ENCODE data around the gene KRTAP19-4. TPM values are rescaled to one million over a fixed set of nuclear protein-coding genes. Genes with fewer than 3 reads are reported as not detected.
A peak's percentile ranks its signal among the peaks of the same experiment; 100 is the strongest.

KRTAP19-4 gene
- total RNA-seq, 1 donor from 2014 or later = not detected

GRCh38 chr21:30478004-30478403, 19.0 kb downstream of the KRTAP19-4 start:
- Histone ChIP-seq H3K27me3 (no peaks in the 10 kb centered on the region), H3K27ac (no peak overlapping the region), H3K4me2 (no peak overlapping the region), H3K79me2 (ENCODE audit: low read depth) (no peaks in the 10 kb centered on the region), H3K4me1 (peaks cover 1% of the 10 kb centered on the region), H3K9me3 (ENCODE audit: low read depth) (no peaks in the 10 kb centered on the region), H3K36me3 (no peaks in the 10 kb centered on the region), H4K20me1 (ENCODE audit: low read depth) (no peaks in the 10 kb centered on the region), H3F3A (ENCODE audit: low read depth) (no peaks in the 10 kb centered on the region), H3K4me3 (no peak overlapping the region), H3K9ac (no peak overlapping the region), H2AFZ (replicated peaks) (no peak overlapping the region)
- DNase-seq (ENCODE audit: low spot score) = no peak
- no peaks in the 10 kb centered on the region for H3K27me3 Mint-ChIP-seq (ENCODE audit: insufficient read depth, low read depth)
- H3K27ac Mint-ChIP-seq = no peak overlapping the region
- TF ChIP-seq EZH2phosphoT487 (IDR thresholded peaks at IDR 0.05) (no peak), CTCF (IDR thresholded peaks at IDR 0.05) (no peak), EZH2 (IDR thresholded peaks at IDR 0.05) (no peak)
- H3K4me3 Mint-ChIP-seq = no peak overlapping the region
- no peaks in the 10 kb centered on the region for H3K9me3 Mint-ChIP-seq
- no peaks in the 10 kb centered on the region for H3K36me3 Mint-ChIP-seq
- H3K4me1 Mint-ChIP-seq = no peaks in the 10 kb centered on the region

GRCh38 chr21:30468900-30469714, 27.9 kb downstream of the KRTAP19-4 start:
- H4K20me1 ChIP-seq (ENCODE audit: low read depth) = no peaks in the 10 kb centered on the region
- Mint-ChIP-seq H3K27ac (peak overlapping the region; percentile 13), H3K4me3 (no peak overlapping the region), H3K4me1 (no peaks in the 10 kb centered on the region), H3K9me3 (no peaks in the 10 kb centered on the region), H3K27me3 (ENCODE audit: insufficient read depth, low read depth) (no peaks in the 10 kb centered on the region), H3K36me3 (no peaks in the 10 kb centered on the region)
- no peaks in the 10 kb centered on the region for H3K27me3 ChIP-seq
- DNase-seq (ENCODE audit: low spot score) = no peak
- no peak overlapping the region for H3K27ac ChIP-seq
- H3K36me3 ChIP-seq = no peaks in the 10 kb centered on the region
- H3K9ac ChIP-seq = no peak overlapping the region
- H3K79me2 ChIP-seq (ENCODE audit: low read depth) = no peaks in the 10 kb centered on the region
- TF ChIP-seq CTCF (IDR thresholded peaks at IDR 0.05) (no peak), EZH2phosphoT487 (IDR thresholded peaks at IDR 0.05) (no peak), EZH2 (IDR thresholded peaks at IDR 0.05) (no peak)
- H3K4me3 ChIP-seq = no peak overlapping the region
- no peak overlapping the region for H2AFZ ChIP-seq (replicated peaks)
- H3K9me3 ChIP-seq (ENCODE audit: low read depth) = no peaks in the 10 kb centered on the region
- no peaks in the 10 kb centered on the region for H3F3A ChIP-seq (ENCODE audit: low read depth)
- H3K4me1 ChIP-seq = no peaks in the 10 kb centered on the region
- H3K4me2 ChIP-seq = no peak overlapping the region

- Histone ChIP-seq H3K4me2 (no peak overlapping the region), H3K27ac (no peak overlapping the region), H3K4me1 (no peaks in the 10 kb centered on the region), H3K9ac (no peak overlapping the region), H3K9me3 (ENCODE audit: low read depth) (no peaks in the 10 kb centered on the region), H3F3A (ENCODE audit: low read depth) (no peaks in the 10 kb centered on the region), H3K79me2 (ENCODE audit: low read depth) (no peaks in the 10 kb centered on the region), H3K36me3 (no peaks in the 10 kb centered on the region), H3K4me3 (no peak overlapping the region), H3K27me3 (no peaks in the 10 kb centered on the region), H2AFZ (replicated peaks) (peak overlapping the region; percentile 77), H4K20me1 (ENCODE audit: low read depth) (no peaks in the 10 kb centered on the region)
- Mint-ChIP-seq H3K27ac (no peak overlapping the region), H3K36me3 (no peaks in the 10 kb centered on the region), H3K4me1 (no peaks in the 10 kb centered on the region), H3K9me3 (no peaks in the 10 kb centered on the region), H3K4me3 (no peak overlapping the region), H3K27me3 (ENCODE audit: insufficient read depth, low read depth) (no peaks in the 10 kb centered on the region)
- DNase-seq (ENCODE audit: low spot score) = peak; percentile 39
- TF ChIP-seq CTCF (IDR thresholded peaks at IDR 0.05) = peak; percentile 69
- TF ChIP-seq EZH2 (IDR thresholded peaks at IDR 0.05) = no peak
These were observed 33.3 kb downstream of the KRTAP19-4 start for GRCh38 chr21:30463713-30464112.
